H9 (cell line): Measurements from ENCODE around the gene TMEM270. TPM values are rescaled to one million over a fixed set of nuclear protein-coding genes. Genes with fewer than 3 reads are reported as not detected.
A peak's percentile ranks its signal among the peaks of the same experiment; 100 is the strongest.

ENCODE experiments used
- DNase-seq: peaks from one replicate; pipeline ENCODE4 v3.0.0-alpha.2; 2017
- H2AFZ ChIP-seq: one replicate; pipeline ENCODE4 v1.6.1; 2013; ENCODE audit warnings: mild to moderate bottlenecking, low read length, control low read depth, moderate library complexity
- H2AK5ac ChIP-seq: 2 replicates; pipeline ENCODE4 v1.6.1; 2013; ENCODE audit warnings: low read length, control low read depth, mixed read lengths; ENCODE audit not compliant: insufficient read length
- H2BK120ac ChIP-seq: one replicate; pipeline ENCODE4 v1.6.1; 2013; ENCODE audit warnings: low read depth, mild to moderate bottlenecking, low read length, control low read depth, inconsistent platforms; ENCODE audit not compliant: poor library complexity, severe bottlenecking
- H2BK12ac ChIP-seq: 2 replicates; pipeline ENCODE4 v1.6.1; 2013; ENCODE audit warnings: low read length, control low read depth, mixed read lengths, low read depth; ENCODE audit not compliant: insufficient read length
- H2BK15ac ChIP-seq: 2 replicates; pipeline ENCODE4 v1.6.1; 2013; ENCODE audit warnings: low read depth, low read length, control low read depth
- H2BK20ac ChIP-seq: one replicate; pipeline ENCODE4 v1.6.1; 2013; ENCODE audit warnings: low read depth, mild to moderate bottlenecking, low read length, control low read depth, inconsistent platforms; ENCODE audit not compliant: poor library complexity, severe bottlenecking
- H2BK5ac ChIP-seq: 2 replicates; pipeline ENCODE4 v1.6.1; 2013; ENCODE audit warnings: low read length, control low read depth, mixed read lengths; ENCODE audit not compliant: insufficient read length
- H3K14ac ChIP-seq: 2 replicates; pipeline ENCODE4 v1.6.1; 2013; ENCODE audit warnings: low read length, control low read depth; ENCODE audit not compliant: insufficient read depth
- H3K18ac ChIP-seq: 2 replicates; pipeline ENCODE4 v1.6.1; 2013; ENCODE audit warnings: low read depth, mild to moderate bottlenecking, mixed read lengths, low read length, control low read depth; ENCODE audit not compliant: insufficient read length
- H3K23ac ChIP-seq: 2 replicates; pipeline ENCODE4 v1.6.1; 2013; ENCODE audit warnings: low read length, control low read depth, mixed read lengths, low read depth; ENCODE audit not compliant: insufficient read length
- H3K23me2 ChIP-seq: 2 replicates; pipeline ENCODE4 v1.6.1; 2013; ENCODE audit warnings: low read depth, mild to moderate bottlenecking, mixed read lengths, low read length, control low read depth; ENCODE audit not compliant: insufficient read length, poor library complexity, severe bottlenecking
- H3K27ac ChIP-seq: 2 replicates; pipeline ENCODE4 v1.5.1; 2013; ENCODE audit warnings: low read length, control low read depth, mixed read lengths, low read depth; ENCODE audit not compliant: insufficient read length
- H3K27me3 ChIP-seq: 2 replicates; pipeline ENCODE4 v1.6.1; 2013; ENCODE audit warnings: low read length, control low read depth, inconsistent platforms; ENCODE audit not compliant: insufficient read depth
- H3K4ac ChIP-seq: 2 replicates; pipeline ENCODE4 v1.6.1; 2013; ENCODE audit warnings: low read depth, mild to moderate bottlenecking, control low read depth, inconsistent platforms, low read length, moderate library complexity
- H3K4me1 ChIP-seq: 2 replicates; pipeline ENCODE4 v1.6.1; 2013; ENCODE audit warnings: low read length, control low read depth, inconsistent platforms; ENCODE audit not compliant: insufficient read depth
- H3K4me2 ChIP-seq: 2 replicates; pipeline ENCODE4 v1.6.1; 2013; ENCODE audit warnings: low read length, control low read depth, mixed read lengths; ENCODE audit not compliant: insufficient read length, insufficient read depth
- H3K56ac ChIP-seq: 2 replicates; pipeline ENCODE4 v1.6.1; 2013; ENCODE audit warnings: low read depth, mild to moderate bottlenecking, mixed read lengths, low read length, control low read depth; ENCODE audit not compliant: insufficient read length
- H3K79me1 ChIP-seq: 2 replicates; pipeline ENCODE4 v1.6.1; 2013; ENCODE audit warnings: low read depth, mild to moderate bottlenecking, moderate library complexity, low read length, control low read depth, inconsistent platforms; ENCODE audit not compliant: insufficient read depth, poor library complexity, severe bottlenecking
- H3K79me2 ChIP-seq: 2 replicates; pipeline ENCODE4 v1.6.1; 2013; ENCODE audit warnings: low read length, control low read depth, inconsistent platforms; ENCODE audit not compliant: insufficient read depth
- H3K9ac ChIP-seq: 2 replicates; pipeline ENCODE4 v1.6.1; 2013; ENCODE audit warnings: low read length, control low read depth, mixed read lengths; ENCODE audit not compliant: insufficient read length; ENCODE audit errors: extremely low read depth
- H3K9me3 ChIP-seq: one replicate; pipeline ENCODE4 v1.6.1; 2013; ENCODE audit warnings: low read depth, low read length, inconsistent platforms; ENCODE audit not compliant: control insufficient read depth
- H3T11ph ChIP-seq: one replicate; pipeline ENCODE4 v1.6.1; 2013; ENCODE audit warnings: mild to moderate bottlenecking, low read length, control low read depth, inconsistent platforms
- H4K20me1 ChIP-seq: one replicate; pipeline ENCODE4 v1.6.1; 2013; ENCODE audit not compliant: control insufficient read depth, insufficient read length, insufficient read depth
- H4K5ac ChIP-seq: 2 replicates; pipeline ENCODE4 v1.6.1; 2013; ENCODE audit warnings: low read depth, mild to moderate bottlenecking, mixed read lengths, low read length, control low read depth; ENCODE audit not compliant: insufficient read length
- H4K8ac ChIP-seq: replicated peaks from 2 replicates; pipeline ENCODE4 v1.6.1; 2013; ENCODE audit warnings: low read length, control low read depth, mixed read lengths, low read depth; ENCODE audit not compliant: insufficient read length
- H4K91ac ChIP-seq: 2 replicates; pipeline ENCODE4 v1.6.1; 2013; ENCODE audit warnings: low read depth, mild to moderate bottlenecking, moderate library complexity, mixed read lengths, low read length, control low read depth; ENCODE audit not compliant: insufficient read length
- H3K27ac Mint-ChIP-seq, 3 experiments: 2 replicates in 2 of 3; 3 replicates in 1 of 3; pipeline ENCODE4 v1.8.0; 2020 to 2021; ENCODE audit warnings: mixed read lengths in 3 of 3, mild to moderate bottlenecking in 1 of 3, moderate library complexity in 1 of 3
- H3K27me3 Mint-ChIP-seq: 2 replicates; pipeline ENCODE4 v1.8.0; 2021; ENCODE audit warnings: low read depth, mild to moderate bottlenecking, moderate library complexity, mixed read lengths
- H3K36me3 Mint-ChIP-seq, 3 experiments: 2 replicates in 2 of 3; 3 replicates in 1 of 3; pipeline ENCODE4 v1.8.0; 2020 to 2021; ENCODE audit warnings: low read depth in 3 of 3, mixed read lengths in 3 of 3; ENCODE audit not compliant: insufficient read depth in 1 of 3
- H3K4me1 Mint-ChIP-seq, 2 experiments: 2 replicates each; pipeline ENCODE4 v1.8.0; 2020; ENCODE audit warnings: mixed read lengths in 2 of 2
- H3K4me3 Mint-ChIP-seq, 2 experiments: 2 replicates in 1 of 2; 3 replicates in 1 of 2; pipeline ENCODE4 v1.8.0; 2020 to 2021; ENCODE audit warnings: mild to moderate bottlenecking in 2 of 2, mixed read lengths in 2 of 2, moderate library complexity in 1 of 2
- H3K9me3 Mint-ChIP-seq, 2 experiments: 2 replicates in 1 of 2; 3 replicates in 1 of 2; pipeline ENCODE4 v1.8.0; 2020; ENCODE audit warnings: mild to moderate bottlenecking in 2 of 2, mixed read lengths in 2 of 2, moderate library complexity in 1 of 2
- CTCF ChIP-seq: fragments of 200-600 bp; sonication (generic); conservative IDR thresholded peaks from 3 replicates; pipeline ENCODE4 v1.8.0; 2021; ENCODE audit warnings: antibody characterized with exemption, mild to moderate bottlenecking
- WGBS: extraction: QIAGEN DNeasy Blood & Tissue Kit; methylation state at CpG from one replicate; pipeline ENCODE4 v1.1.7; 2013; ENCODE audit warnings: missing lambda C conversion rate, low lambda C conversion rate, mixed read lengths; ENCODE audit not compliant: insufficient read length; ENCODE audit errors: extremely low coverage; 5-methylcytosine and 5-hydroxymethylcytosine counted together
- total RNA-seq: library from RNA; stranded (reverse); gene quantifications from 2 replicates; pipeline ENCODE4 v1.2.1, GENCODE V29; 2021

The TMEM270 gene
- total RNA-seq, 1 experiment from 2014 or later: not detected

GRCh38 chr7:73901231-73901822 is 40.4 kb downstream of the TMEM270 start:
- no peak overlapping the region for H3T11ph ChIP-seq
- H3K27me3 Mint-ChIP-seq: no peaks in the 10 kb centered on the region
- no peak overlapping the region for H3K56ac ChIP-seq
- no peak overlapping the region for H2AFZ ChIP-seq
- H4K5ac ChIP-seq: no peak overlapping the region
- H3K4ac ChIP-seq: no peak overlapping the region
- H4K8ac ChIP-seq: no peak overlapping the region
- no peak overlapping the region for H2BK5ac ChIP-seq
- no peaks in the 10 kb centered on the region for H3K23me2 ChIP-seq
- H3K4me1 ChIP-seq: peaks cover 2% of the 10 kb centered on the region; the same call in 1 of the 2 replicates
- no peak overlapping the region for H2BK15ac ChIP-seq
- H2BK120ac ChIP-seq: no peak overlapping the region
- H2BK20ac ChIP-seq: no peak overlapping the region
- no peak overlapping the region for H3K23ac ChIP-seq
- H3K9me3 Mint-ChIP-seq: peaks cover 7 to 12% of the 10 kb centered on the region in 2 experiments; a peak in 4 of 5 replicates
- no peak overlapping the region for H3K9ac ChIP-seq
- H2AK5ac ChIP-seq: no peak overlapping the region
- H3K79me2 ChIP-seq: no peaks in the 10 kb centered on the region
- no peaks in the 10 kb centered on the region for H3K9me3 ChIP-seq
- H3K4me1 Mint-ChIP-seq: peaks cover 6 to 18% of the 10 kb centered on the region in 2 experiments
- no peak overlapping the region for H4K91ac ChIP-seq
- no CpG with 5 or more reads among the region's 3 CpGs for WGBS
- H4K20me1 ChIP-seq: no peaks in the 10 kb centered on the region
- DNase-seq: no peak
- peak overlapping the region in 2 of 3 experiments; percentile 77 to 94; a peak in 3 of 7 replicates for H3K27ac Mint-ChIP-seq
- no peak overlapping the region for H3K4me3 Mint-ChIP-seq
- H2BK12ac ChIP-seq: peak overlapping the region; percentile 33
- no peaks in the 10 kb centered on the region; the same call in 1 of the 2 replicates for H3K27me3 ChIP-seq
- TF ChIP-seq CTCF: no peak
- no peak overlapping the region for H3K4me2 ChIP-seq
- H3K18ac ChIP-seq: no peak overlapping the region
- no peak overlapping the region for H3K27ac ChIP-seq
- peaks cover 0 to 9% (median 0%) of the 10 kb centered on the region in 3 experiments; a peak in 3 of 7 replicates for H3K36me3 Mint-ChIP-seq
- no peak overlapping the region for H3K14ac ChIP-seq
- H3K79me1 ChIP-seq: no peaks in the 10 kb centered on the region
